ENCODE data around the gene RSPH1.

Gene RSPH1

GRCh38 chr21:42496120-42496838 lies at the start of gene RSPH1:
TSS of gene RSPH1 (minus strand) at chr21:42496224. CDS start at chr21:42496186, 38 bp downstream.
- peak; percentile 100 for DNase-seq

- no peak for DNase-seq
These were observed 49.7 kb upstream of the RSPH1 start for GRCh38 chr21:42545745-42546144.

- no peak for DNase-seq
These were observed 49.3 kb upstream of the RSPH1 start for GRCh38 chr21:42545317-42545716.

- DNase-seq = no peak
These were observed 48.5 kb upstream of the RSPH1 start for GRCh38 chr21:42544544-42544943.

- no peak for DNase-seq
These were observed 47.3 kb upstream of the RSPH1 start for GRCh38 chr21:42543106-42543847.

DNA sequence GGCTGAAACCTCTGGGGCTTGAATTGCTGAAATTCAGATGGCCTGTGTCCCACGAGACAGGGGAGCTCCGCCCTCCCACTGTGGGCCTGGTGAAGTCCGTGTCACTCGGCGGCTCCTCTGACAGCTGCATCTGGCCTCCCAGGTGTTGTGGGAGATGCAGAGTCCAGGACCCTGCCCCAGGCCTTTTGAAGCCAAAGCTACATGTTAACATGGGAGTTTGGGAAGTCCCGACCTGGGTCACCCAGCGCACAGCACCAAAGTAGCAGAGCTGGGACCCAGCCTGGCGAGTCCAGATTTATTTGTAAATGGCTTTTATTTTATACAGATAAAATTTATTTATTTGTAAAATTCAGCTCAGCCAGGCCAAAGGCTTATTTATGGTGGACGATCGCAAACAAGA lies 46.6 kb upstream of the RSPH1 start:
- DNase-seq = no peak

GRCh38 chr21:42542196-42542595 lies 46.2 kb upstream of the RSPH1 start:
- DNase-seq = no peak

DNA sequence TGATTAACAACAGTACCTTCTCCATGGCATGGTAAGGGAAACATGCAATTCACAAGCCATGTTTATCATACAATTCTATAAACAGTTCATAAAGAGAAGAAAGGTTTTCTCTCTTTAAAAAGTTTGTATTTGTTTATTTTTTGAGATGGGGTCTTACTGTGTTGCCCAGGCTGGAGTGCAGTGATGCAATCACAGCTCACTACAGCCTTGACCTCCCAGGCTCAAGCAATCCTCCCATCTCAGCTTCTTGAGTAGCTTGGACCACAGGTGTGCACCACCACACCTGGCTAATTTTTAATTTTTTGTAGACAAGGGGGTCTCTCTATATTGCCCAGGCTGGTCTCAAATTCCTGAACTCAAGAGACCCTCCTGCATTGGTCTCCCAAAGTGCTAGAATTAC lies 45.6 kb upstream of the RSPH1 start:
- no peak for DNase-seq

DNA sequence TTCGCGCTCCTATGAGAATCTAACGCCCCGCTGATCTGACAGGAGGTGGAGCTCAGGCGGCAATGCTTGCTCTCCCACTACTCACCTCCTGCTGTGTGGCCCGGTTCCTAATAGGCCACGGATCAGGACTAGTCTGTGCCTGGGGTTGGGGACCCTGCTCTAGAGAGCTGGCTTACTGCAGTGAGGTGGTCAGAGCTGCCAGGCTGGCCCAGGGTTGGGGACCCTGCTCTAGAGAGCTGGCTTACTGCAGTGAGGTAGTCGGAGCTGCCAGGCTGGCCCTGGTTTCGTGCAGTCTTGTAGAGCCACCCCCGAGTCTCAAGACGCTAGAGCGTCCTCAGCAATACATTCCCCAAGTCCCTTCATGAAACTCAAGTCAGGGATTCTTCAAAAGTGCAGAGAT lies 45.1 kb upstream of the RSPH1 start:
- no peak for DNase-seq

- no peak for DNase-seq
These were observed 44.4 kb upstream of the RSPH1 start for GRCh38 chr21:42540396-42540795.

- DNase-seq = no peak
These were observed 43.9 kb upstream of the RSPH1 start for GRCh38 chr21:42539931-42540343.

DNA sequence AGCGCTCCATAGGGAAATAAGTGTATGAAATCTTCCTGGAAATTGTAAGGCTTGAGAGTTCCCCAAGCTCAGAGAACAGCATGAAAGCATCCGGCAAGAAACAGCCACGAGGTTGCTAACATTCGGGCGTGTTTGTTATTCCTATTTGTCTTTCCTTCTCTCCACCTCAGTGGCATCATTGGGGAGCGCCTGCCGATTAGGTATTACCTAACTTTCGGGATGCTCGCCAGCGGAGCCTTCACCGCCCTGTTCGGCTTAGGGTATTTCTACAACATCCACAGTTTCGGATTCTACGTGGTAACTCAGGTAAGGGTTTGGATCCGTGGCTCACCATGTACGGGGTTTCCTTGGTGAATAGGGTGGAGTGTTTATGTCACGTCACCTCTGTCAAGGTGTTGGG lies 43.3 kb upstream of the RSPH1 start:
- DNase-seq = no peak

DNA sequence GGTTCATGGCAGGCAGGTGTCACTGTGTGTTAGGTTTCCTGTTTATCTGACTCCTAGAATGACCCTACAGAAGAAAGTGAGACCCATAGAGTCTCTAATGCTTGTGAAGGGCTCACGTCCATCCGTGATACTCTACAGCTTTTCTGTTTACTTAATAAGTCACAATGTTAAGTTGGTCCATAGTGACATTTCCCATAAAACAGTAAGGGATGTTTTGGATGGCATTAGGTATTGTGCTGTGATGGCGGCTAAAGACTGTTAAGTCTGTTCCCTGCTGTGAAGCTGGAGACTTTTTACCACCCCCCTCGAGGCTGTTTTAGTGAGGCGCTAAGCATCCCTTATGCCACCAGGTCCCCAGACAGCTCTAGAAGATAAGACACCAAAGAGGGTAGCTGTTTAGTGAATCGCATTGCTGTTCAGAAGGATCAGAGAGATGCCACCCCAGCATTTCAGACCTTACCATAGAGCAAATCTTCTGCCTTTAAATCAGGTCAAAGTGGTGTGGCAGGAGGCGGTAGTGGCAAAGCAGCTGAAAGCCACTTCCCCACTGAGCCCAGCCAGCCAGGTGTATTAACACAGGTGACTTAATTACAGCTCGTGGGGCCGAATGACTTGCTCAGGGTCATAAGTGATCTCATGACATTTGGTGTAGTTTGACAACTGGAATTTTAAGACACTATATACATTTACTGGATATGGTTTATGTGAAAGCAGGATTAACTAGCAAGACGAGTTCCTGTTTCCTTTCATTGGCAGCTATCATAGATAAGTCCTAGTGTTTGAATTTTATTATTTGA lies 42.7 kb upstream of the RSPH1 start:
- DNase-seq = no peak

GRCh38 chr21:42537106-42537742 lies 41.2 kb upstream of the RSPH1 start:
- DNase-seq = peak; percentile 20 to 26

DNA sequence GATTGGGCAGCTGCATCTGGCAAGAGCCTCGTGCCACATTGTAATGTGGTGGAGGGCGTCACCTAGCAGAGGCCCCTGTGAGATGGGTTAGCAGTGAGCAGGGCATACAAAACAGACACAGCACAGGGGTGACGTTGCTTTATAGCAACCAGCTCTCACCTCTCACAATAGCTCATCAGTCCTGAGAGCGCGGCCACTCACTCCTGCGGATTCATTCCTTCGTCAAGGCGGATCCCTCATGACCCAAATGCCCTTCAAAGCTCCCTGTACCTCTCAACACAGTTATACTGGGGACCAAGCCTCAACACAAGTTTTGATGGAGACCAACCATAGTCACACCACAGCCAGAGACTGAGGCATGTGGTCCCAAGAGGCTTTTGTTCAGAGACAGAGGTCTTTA lies 40.6 kb upstream of the RSPH1 start:
- no peak for DNase-seq

- peak in 1 of 2 donors; percentile 52 for DNase-seq
These were observed 39.7 kb upstream of the RSPH1 start for GRCh38 chr21:42535602-42536171.

GRCh38 chr21:42534421-42535378 lies 38.7 kb upstream of the RSPH1 start:
- peak in 1 of 2 donors; percentile 50 for DNase-seq

DNA sequence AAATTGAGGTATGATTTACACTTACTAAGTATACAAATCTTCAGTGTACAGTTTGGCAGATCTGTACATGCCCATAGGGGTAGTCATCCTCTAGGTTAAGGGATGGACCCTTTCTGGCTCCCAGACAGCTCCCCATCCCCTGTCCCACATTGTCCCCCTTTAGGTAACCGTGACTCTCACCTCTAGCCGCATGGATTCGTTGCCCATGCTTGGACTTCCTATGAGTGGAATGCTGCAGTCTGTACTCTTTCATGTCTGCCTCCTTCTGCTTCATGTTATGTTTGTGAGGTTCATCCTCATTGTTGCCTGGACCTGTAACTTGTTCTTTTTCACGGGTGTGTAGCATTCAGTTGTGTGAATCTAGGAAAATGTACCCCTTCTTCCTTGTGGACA lies 37.9 kb upstream of the RSPH1 start:
- DNase-seq = no peak

DNA sequence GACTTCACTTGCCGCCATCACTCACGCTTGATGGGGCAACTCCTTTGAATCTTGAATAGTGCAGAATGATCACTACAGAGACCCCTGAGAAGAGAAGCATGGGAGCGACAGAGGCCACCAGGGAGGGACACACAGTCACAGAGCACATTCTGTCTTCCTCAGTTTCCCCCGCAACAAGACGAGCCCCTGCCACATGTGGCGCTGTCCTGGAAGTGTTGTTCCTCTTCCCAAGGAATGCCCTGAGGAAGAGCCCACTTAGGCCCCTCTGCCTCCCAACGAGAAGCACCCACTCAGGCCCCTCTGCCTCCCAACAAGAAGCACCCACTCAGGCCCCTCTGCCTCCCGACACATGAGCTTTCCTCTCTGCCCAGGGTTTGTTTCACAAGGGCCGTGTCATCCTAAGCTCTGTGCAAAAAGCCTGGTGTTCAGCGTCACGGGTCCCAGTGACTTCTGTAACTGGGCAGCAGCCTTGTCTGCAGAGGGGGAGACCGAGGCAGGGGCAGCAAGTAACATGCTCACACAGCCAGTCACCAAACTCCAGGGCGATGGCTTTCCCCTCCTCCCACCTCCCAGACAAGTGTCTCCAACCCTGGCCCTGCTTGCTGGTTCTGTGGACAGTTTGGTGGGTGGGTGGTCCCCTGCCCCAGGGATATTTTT lies 37.4 kb upstream of the RSPH1 start:
- DNase-seq = no peak

DNA sequence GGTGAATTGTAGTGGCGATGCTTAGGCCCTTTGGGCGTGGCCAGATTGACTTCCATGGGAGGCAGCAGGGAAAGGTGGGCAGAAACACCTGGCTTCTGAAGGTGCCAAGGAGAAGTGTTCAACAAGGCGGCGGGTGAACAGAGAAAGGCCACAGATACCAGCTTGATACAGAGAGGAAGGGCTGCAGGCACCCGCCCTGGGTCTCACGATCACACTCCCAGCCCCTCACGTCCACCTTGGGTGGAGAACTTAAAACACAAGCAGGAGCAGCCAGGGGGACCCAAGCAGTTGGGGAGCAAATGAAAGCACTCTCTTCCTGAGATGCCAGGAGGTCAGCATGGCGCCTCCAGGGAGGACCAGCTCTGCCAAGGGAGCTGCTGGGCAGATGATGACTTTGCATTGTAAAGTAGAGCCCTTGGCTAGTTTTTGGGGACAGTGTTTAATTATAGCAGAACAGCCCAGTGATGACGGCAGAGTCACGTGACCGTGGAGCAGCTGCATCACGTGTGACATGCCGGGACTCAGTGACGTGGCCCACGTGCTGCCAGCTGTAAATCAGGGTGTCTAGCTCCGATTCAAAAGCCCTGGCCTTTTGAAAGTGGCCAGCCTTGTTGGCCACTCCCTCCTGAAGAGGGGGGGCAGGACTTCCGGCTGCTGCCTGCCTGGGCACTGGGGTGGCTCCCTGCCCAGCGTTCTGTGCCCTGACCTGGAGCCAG lies 36.6 kb upstream of the RSPH1 start:
- DNase-seq = peak in 1 of 2 donors; percentile 75

Measured in CD4-positive, alpha-beta T cell treated with Interleukin-1 beta for 1 hour (primary cell).